Nephron (organoid): ENCODE results near the gene SLC40A1.
"Not testable (repeated sequence)": the region's sequence is repeated elsewhere in the genome, so short reads cannot be mapped to it uniquely, and the experiment has no call there.

ENCODE experiments used
- H3K27ac Mint-ChIP-seq, 3 experiments: 2 replicates each; pipeline ENCODE4 v1.8.0; 2020; ENCODE audit warnings: mixed read lengths in 3 of 3, mild to moderate bottlenecking in 2 of 3, moderate library complexity in 1 of 3
- H3K27me3 Mint-ChIP-seq: 2 replicates; pipeline ENCODE4 v1.8.0; 2021; ENCODE audit warnings: low read depth, mild to moderate bottlenecking, moderate library complexity, mixed read lengths
- H3K36me3 Mint-ChIP-seq: 2 replicates; pipeline ENCODE4 v1.8.0; 2020; ENCODE audit warnings: low read depth, mixed read lengths
- H3K4me1 Mint-ChIP-seq: 2 replicates; pipeline ENCODE4 v1.8.0; 2020; ENCODE audit warnings: mixed read lengths
- H3K4me3 Mint-ChIP-seq, 3 experiments: 2 replicates each; pipeline ENCODE4 v1.8.0; 2020; ENCODE audit warnings: mild to moderate bottlenecking in 3 of 3, mixed read lengths in 3 of 3, moderate library complexity in 2 of 3
- H3K9me3 Mint-ChIP-seq: 2 replicates; pipeline ENCODE4 v1.8.0; 2020; ENCODE audit warnings: mixed read lengths
- CTCF ChIP-seq, 3 experiments: fragments of 200-600 bp; sonication (generic); IDR thresholded peaks; one replicate each; pipeline ENCODE4 v1.5.0; 2021; ENCODE audit warnings: antibody characterized with exemption in 3 of 3; ENCODE audit not compliant: unreplicated experiment in 3 of 3

SLC40A1 gene

GRCh38 chr2:189608795-189609422 lies 28.3 kb upstream of the SLC40A1 start:
- no peak overlapping the region for H3K4me3 Mint-ChIP-seq
- peaks cover 28% of the 10 kb centered on the region for H3K4me1 Mint-ChIP-seq
- no peak for TF ChIP-seq CTCF (IDR thresholded peaks at IDR 0.05; ENCODE audit: unreplicated experiment in 3 of 3)
- no peaks in the 10 kb centered on the region for H3K9me3 Mint-ChIP-seq
- no peaks in the 10 kb centered on the region for H3K36me3 Mint-ChIP-seq
- H3K27me3 Mint-ChIP-seq: no peaks in the 10 kb centered on the region
- peak overlapping the region in 1 of 3 experiments; percentile 25 for H3K27ac Mint-ChIP-seq

GRCh38 chr2:189608170-189608569 lies 27.6 kb upstream of the SLC40A1 start:
- Mint-ChIP-seq H3K27me3 (no peaks in the 10 kb centered on the region), H3K27ac (no peak overlapping the region), H3K9me3 (no peaks in the 10 kb centered on the region), H3K36me3 (no peaks in the 10 kb centered on the region), H3K4me1 (peaks cover 22% of the 10 kb centered on the region), H3K4me3 (no peak overlapping the region)
- no peak for TF ChIP-seq CTCF (IDR thresholded peaks at IDR 0.05; ENCODE audit: unreplicated experiment in 3 of 3)

- H3K27ac Mint-ChIP-seq: no peak overlapping the region
- peaks cover 2% of the 10 kb centered on the region for H3K9me3 Mint-ChIP-seq
- no peaks in the 10 kb centered on the region for H3K27me3 Mint-ChIP-seq
- no peak overlapping the region for H3K4me3 Mint-ChIP-seq
- H3K4me1 Mint-ChIP-seq: no peaks in the 10 kb centered on the region
- H3K36me3 Mint-ChIP-seq: no peaks in the 10 kb centered on the region
- no peak for TF ChIP-seq CTCF (IDR thresholded peaks at IDR 0.05; ENCODE audit: unreplicated experiment in 3 of 3)
Observed at GRCh38 chr2:189602233-189602632, 21.6 kb upstream of the SLC40A1 start.

- H3K27me3 Mint-ChIP-seq, H3K36me3 Mint-ChIP-seq, H3K4me3 Mint-ChIP-seq, H3K4me1 Mint-ChIP-seq, H3K9me3 Mint-ChIP-seq, H3K27ac Mint-ChIP-seq: not testable (repeated sequence)
Observed at GRCh38 chr2:189601652-189602051, 21.1 kb upstream of the SLC40A1 start.

- Mint-ChIP-seq H3K36me3 (no peaks in the 10 kb centered on the region), H3K27ac (no peak overlapping the region), H3K27me3 (no peaks in the 10 kb centered on the region), H3K4me3 (no peak overlapping the region), H3K9me3 (peaks cover 2% of the 10 kb centered on the region), H3K4me1 (no peaks in the 10 kb centered on the region)
- no peak for TF ChIP-seq CTCF (IDR thresholded peaks at IDR 0.05; ENCODE audit: unreplicated experiment in 3 of 3)
Observed at GRCh38 chr2:189601043-189601442, 20.5 kb upstream of the SLC40A1 start.

- Mint-ChIP-seq H3K27me3 (no peaks in the 10 kb centered on the region), H3K4me1 (no peaks in the 10 kb centered on the region), H3K27ac (no peak overlapping the region), H3K9me3 (peaks cover 2% of the 10 kb centered on the region), H3K36me3 (no peaks in the 10 kb centered on the region), H3K4me3 (no peak overlapping the region)
- TF ChIP-seq CTCF (IDR thresholded peaks at IDR 0.05; ENCODE audit: unreplicated experiment in 3 of 3): no peak
Observed at GRCh38 chr2:189599245-189599644, 18.7 kb upstream of the SLC40A1 start.
